PC-3 (cell line): ENCODE results near the gene TARS3.

Source experiments
- CTCF ChIP-seq: fragments of 300-600 bp; sonication (generic); conservative IDR thresholded peaks from 2 replicates; pipeline ENCODE4 v1.5.1; 2017; ENCODE audit warnings: antibody characterized with exemption, low read depth, mild to moderate bottlenecking, low read length
- EZH2 ChIP-seq: fragments of 300-600 bp; sonication (generic); IDR thresholded peaks from one replicate; pipeline ENCODE4 v1.6.1; 2017; ENCODE audit warnings: antibody characterized with exemption, mild to moderate bottlenecking, low read length; ENCODE audit not compliant: unreplicated experiment
- EZH2phosphoT487 ChIP-seq: fragments of 300-600 bp; sonication (generic); IDR thresholded peaks from 2 replicates; pipeline ENCODE4 v1.6.1; 2018; ENCODE audit warnings: mild to moderate bottlenecking, antibody characterized with exemption, low read length, borderline replicate concordance

- TF ChIP-seq CTCF (no peak), EZH2 (no peak), EZH2phosphoT487 (no peak)
Measured at GRCh38 chr15:101727186-101727585, 2.9 kb upstream of the TARS3 start.
